ENCODE data around the gene TLCD3A. TPM values are rescaled to one million over a fixed set of nuclear protein-coding genes. Genes with fewer than 3 reads are reported as not detected.
"Not testable (repeated sequence)": the region's sequence is repeated elsewhere in the genome, so short reads cannot be mapped to it uniquely, and the experiment has no call there.

TLCD3A gene
- total RNA-seq, 3 donors from 2014 or later (not counting 1 experiment from before 2014, with no cell fraction given) = 0.75 to 3.1 (median 1.8) TPM

DNA sequence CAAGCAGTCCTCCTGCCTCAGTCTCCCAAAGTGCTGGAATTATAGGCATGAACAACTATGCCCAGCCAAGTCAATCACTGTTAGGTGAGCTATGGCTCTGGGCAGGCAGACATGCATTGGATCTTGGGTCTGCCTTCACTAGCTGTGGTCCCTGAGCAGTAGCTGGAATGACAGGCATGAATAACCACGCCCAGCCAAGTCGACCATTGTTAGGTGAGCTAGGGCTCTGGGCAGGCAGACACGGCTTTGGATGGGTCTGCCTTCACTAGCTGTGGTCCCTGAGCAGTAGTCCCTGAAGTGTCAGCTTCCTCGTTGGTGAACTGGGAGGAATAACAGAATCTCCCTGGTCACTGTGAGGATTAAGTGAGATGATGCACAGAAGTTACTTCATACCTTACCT lies 56.2 kb downstream of the TLCD3A start:
- no peak overlapping the region for H3K27ac ChIP-seq (ENCODE audit: low read length)
- TF ChIP-seq, protein P1, sequence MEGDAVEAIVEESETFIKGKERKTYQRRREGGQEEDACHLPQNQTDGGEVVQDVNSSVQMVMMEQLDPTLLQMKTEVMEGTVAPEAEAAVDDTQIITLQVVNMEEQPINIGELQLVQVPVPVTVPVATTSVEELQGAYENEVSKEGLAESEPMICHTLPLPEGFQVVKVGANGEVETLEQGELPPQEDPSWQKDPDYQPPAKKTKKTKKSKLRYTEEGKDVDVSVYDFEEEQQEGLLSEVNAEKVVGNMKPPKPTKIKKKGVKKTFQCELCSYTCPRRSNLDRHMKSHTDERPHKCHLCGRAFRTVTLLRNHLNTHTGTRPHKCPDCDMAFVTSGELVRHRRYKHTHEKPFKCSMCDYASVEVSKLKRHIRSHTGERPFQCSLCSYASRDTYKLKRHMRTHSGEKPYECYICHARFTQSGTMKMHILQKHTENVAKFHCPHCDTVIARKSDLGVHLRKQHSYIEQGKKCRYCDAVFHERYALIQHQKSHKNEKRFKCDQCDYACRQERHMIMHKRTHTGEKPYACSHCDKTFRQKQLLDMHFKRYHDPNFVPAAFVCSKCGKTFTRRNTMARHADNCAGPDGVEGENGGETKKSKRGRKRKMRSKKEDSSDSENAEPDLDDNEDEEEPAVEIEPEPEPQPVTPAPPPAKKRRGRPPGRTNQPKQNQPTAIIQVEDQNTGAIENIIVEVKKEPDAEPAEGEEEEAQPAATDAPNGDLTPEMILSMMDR (IDR thresholded peaks at IDR 0.05) = no peak
- Mint-ChIP-seq H3K27me3 (ENCODE audit: low read depth in 2 of 2) (no peaks in the 10 kb centered on the region), H3K36me3 (no peaks in the 10 kb centered on the region), H3K4me1 (peaks cover 0 to 9% of the 10 kb centered on the region in 2 donors), H3K4me3 (no peak overlapping the region), H3K9me3 (no peaks in the 10 kb centered on the region), H3K27ac (no peak overlapping the region)
- H3K27me3 ChIP-seq (ENCODE audit: control insufficient read depth, insufficient read depth, low read length) = no peaks in the 10 kb centered on the region
- 97% methylated on average over 4 of the region's 4 CpGs for WGBS (ENCODE audit: insufficient coverage)
- no peaks in the 10 kb centered on the region for H3K9me3 ChIP-seq (ENCODE audit: control insufficient read depth, insufficient read depth, low read length)
- H3K36me3 ChIP-seq (ENCODE audit: control insufficient read depth, insufficient read depth, low read length) = peaks cover 37% of the 10 kb centered on the region
- H3K4me3 ChIP-seq (ENCODE audit: low read length) = no peak overlapping the region
- no peak for ATAC-seq
- no peak for DNase-seq
- intact Hi-C loops (cut with micrococcal nuclease) = no loop called here
- H3K4me1 ChIP-seq (ENCODE audit: control insufficient read depth, insufficient read depth, low read length) = no peaks in the 10 kb centered on the region

DNA sequence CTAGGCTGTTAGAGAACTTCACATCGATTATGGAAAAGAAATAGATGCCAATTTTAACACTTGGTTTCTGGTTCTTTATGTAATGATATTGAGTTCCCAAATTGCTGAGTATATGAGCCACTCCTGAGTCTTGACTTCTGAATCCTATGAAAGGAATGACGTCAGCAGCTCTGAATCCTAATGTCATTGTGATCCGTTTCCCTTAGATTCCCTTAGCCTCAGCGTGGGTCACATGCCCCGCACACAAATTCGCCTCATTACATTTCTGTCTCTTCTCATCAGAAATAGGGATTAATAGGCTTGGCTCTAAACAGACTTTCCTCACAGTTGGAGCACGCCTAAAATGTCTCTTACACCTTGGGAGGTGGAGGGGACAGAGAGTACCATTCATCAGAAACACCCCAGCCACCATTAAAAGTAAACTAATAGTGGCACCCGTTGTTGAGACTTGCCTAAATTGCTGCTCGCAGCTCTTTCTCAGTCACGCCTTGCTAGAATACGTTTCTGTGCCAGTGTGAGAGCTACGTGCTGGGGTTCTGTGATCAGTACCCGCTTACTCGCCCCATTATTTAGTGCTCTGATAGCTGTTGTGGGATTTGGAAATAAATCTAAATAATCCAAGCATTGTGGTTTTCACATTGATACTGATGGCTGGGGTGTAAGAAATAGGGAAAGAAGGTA lies 56.9 kb downstream of the TLCD3A start:
- TF ChIP-seq, protein P1 (IDR thresholded peaks at IDR 0.05) = no peak
- Mint-ChIP-seq H3K27ac (no peak overlapping the region), H3K36me3 (no peaks in the 10 kb centered on the region), H3K4me3 (no peak overlapping the region), H3K9me3 (no peaks in the 10 kb centered on the region), H3K27me3 (ENCODE audit: low read depth in 2 of 2) (no peaks in the 10 kb centered on the region), H3K4me1 (peaks cover 0 to 4% of the 10 kb centered on the region in 2 donors)
- H3K4me1 ChIP-seq (ENCODE audit: control insufficient read depth, insufficient read depth, low read length) = no peaks in the 10 kb centered on the region
- no peak overlapping the region for H3K4me3 ChIP-seq (ENCODE audit: low read length)
- no peak overlapping the region for H3K27ac ChIP-seq (ENCODE audit: low read length)
- H3K36me3 ChIP-seq (ENCODE audit: control insufficient read depth, insufficient read depth, low read length) = peaks cover 37% of the 10 kb centered on the region
- intact Hi-C loops (cut with micrococcal nuclease) = no loop called here
- ATAC-seq (no peak), DNase-seq (no peak)
- H3K27me3 ChIP-seq (ENCODE audit: control insufficient read depth, insufficient read depth, low read length) = no peaks in the 10 kb centered on the region
- WGBS (ENCODE audit: insufficient coverage) = 99% methylated on average over 13 of the region's 14 CpGs
- H3K9me3 ChIP-seq (ENCODE audit: control insufficient read depth, insufficient read depth, low read length) = no peaks in the 10 kb centered on the region

DNA sequence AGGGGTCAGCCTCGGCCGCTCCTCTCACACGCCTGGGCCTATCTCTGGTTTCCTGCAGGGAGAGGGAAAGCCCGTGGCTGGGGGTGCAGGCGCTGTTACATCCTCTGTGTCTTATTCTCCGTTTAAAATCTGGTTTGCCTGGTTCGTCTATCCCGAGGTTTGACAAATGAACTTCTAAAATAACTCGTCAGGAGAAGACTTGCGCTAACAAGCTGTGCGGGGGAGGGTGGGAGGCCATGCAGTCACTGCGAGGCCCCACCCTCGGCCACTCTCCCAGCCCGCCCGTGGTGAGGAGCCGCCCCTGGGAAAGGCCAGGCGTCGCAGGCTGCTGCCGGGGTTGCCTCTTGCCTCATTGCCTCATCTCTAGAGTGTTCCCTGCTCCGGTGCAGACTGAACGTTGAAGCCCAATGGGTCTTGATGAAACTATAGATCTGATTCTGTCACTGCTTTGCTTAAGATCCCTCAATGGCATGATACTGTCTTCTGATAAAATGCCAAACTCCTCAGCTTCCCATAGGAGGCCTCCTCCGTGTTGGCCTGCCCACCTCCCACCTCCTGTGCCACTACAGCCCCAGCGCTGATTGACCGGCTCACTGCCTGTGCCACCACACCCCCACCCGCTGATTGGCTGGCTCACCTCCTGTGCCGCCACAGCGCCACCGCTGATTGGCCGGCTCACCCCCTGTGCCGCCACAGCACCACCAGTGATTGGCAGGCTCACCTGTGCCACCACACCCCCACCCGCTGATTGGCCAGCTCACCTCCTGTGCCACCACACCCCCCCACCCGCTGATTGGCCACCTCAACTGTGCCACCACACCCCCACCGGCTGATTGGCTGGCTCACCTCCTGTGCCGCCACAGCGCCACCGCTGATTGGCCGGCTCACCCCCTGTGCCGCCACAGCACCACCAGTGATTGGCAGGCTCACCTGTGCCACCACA lies 57.8 kb downstream of the TLCD3A start:
- 97% methylated on average over 30 of the region's 38 CpGs for WGBS (ENCODE audit: insufficient coverage)

DNA sequence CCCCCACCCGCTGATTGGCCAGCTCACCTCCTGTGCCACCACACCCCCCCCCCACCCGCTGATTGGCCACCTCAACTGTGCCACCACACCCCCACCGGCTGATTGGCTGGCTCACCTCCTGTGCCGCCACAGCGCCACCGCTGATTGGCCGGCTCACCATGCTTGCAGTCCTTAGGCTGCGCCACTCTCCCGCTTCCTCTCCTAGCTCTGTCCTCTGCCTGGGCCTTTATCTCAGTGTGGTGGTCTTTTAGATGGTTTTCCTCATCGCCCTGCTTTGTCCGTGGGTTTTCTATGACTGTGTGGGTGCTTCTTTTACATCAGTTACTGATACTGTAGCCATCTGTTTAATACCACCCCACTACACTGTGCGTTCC lies 58.5 kb downstream of the TLCD3A start:
- H3K4me1 Mint-ChIP-seq; H3K4me3 Mint-ChIP-seq; H3K9me3 Mint-ChIP-seq; DNase-seq; H3K36me3 Mint-ChIP-seq; H3K27me3 Mint-ChIP-seq (ENCODE audit: low read depth in 2 of 2); H3K27ac ChIP-seq (ENCODE audit: low read length); H3K27ac Mint-ChIP-seq; H3K27me3 ChIP-seq (ENCODE audit: control insufficient read depth, insufficient read depth, low read length); ATAC-seq; H3K9me3 ChIP-seq (ENCODE audit: control insufficient read depth, insufficient read depth, low read length); H3K4me3 ChIP-seq (ENCODE audit: low read length); intact Hi-C loops (cut with micrococcal nuclease); H3K4me1 ChIP-seq (ENCODE audit: control insufficient read depth, insufficient read depth, low read length): not testable (repeated sequence)
- 99% methylated on average over 7 of the region's 12 CpGs for WGBS (ENCODE audit: insufficient coverage)
- peaks cover 35% of the 10 kb centered on the region for H3K36me3 ChIP-seq (ENCODE audit: control insufficient read depth, insufficient read depth, low read length)

More for the DNA sequence above, 57.8 kb downstream of the TLCD3A start:
- H3K36me3 ChIP-seq (ENCODE audit: control insufficient read depth, insufficient read depth, low read length) = peaks cover 35% of the 10 kb centered on the region
- H3K27me3 ChIP-seq (ENCODE audit: control insufficient read depth, insufficient read depth, low read length); H3K4me3 ChIP-seq (ENCODE audit: low read length); intact Hi-C loops (cut with micrococcal nuclease); H3K27ac Mint-ChIP-seq; H3K27me3 Mint-ChIP-seq (ENCODE audit: low read depth in 2 of 2); H3K36me3 Mint-ChIP-seq; H3K4me1 ChIP-seq (ENCODE audit: control insufficient read depth, insufficient read depth, low read length); H3K4me1 Mint-ChIP-seq; H3K9me3 Mint-ChIP-seq; H3K9me3 ChIP-seq (ENCODE audit: control insufficient read depth, insufficient read depth, low read length); H3K4me3 Mint-ChIP-seq; DNase-seq; H3K27ac ChIP-seq (ENCODE audit: low read length); ATAC-seq: not testable (repeated sequence)

All from natural killer cell (primary cell).